ENCODE results near the gene MED27.
"Not testable (repeated sequence)": the region's sequence is repeated elsewhere in the genome, so short reads cannot be mapped to it uniquely, and the experiment has no call there.

Gene MED27

GRCh38 chr9:131963072-131964030, 116.3 kb downstream of the MED27 start:
- DNase-seq (ENCODE audit: low spot score) = no peak

- no peak for DNase-seq (ENCODE audit: low spot score)
Observed at GRCh38 chr9:131961496-131961880, 118.2 kb downstream of the MED27 start.

DNA sequence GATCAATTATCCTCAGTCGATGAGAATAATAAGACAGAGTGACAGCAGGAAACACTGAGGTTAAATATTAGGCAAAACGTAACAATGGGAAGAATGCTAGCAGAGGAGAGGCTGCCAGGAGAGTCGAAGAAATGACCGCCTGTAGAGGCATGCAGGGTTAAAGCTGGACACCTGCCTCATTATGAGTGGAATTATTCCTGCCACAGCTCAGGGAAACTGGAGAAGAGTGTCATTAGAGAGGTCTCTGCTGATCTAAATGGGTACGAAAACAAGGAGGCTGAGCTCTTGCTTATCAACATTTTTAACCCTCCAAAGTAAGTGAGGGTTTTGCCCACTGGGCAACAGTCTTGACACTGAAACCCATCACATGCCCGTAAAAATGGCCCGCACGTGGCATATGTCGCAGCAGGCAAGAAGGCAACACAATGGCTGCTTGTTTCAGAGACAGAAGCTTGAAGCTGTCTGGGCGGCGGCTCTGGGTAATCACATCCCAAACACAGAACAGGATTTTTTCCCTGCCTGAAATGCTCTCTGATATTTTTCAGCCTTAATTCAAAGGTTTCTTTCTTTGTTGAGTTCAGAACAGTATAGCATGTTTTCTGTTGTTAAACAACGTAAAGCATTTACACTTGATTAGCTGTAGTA, 118.7 kb downstream of the MED27 start:
- DNase-seq (ENCODE audit: low spot score) = no peak

GRCh38 chr9:131960311-131960710, 119.4 kb downstream of the MED27 start:
- no peak for DNase-seq (ENCODE audit: low spot score)

DNA sequence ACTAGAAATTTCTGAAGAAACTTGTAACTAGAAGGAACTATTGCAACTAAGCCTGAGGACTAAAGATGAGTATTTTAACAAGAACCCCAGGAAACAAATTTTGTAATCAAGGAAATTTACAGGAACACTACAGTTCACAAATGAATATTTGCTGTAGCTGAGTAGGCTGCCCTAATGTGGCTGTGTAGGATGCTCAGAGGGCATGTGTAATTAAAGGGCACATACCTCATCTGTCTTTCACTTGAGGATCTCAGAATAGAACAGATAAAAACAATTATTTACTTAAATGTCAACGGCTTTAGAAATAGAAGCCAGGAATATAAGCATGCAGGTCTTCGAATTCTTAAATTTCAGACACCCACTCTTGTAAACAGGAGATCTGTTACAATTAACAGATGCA, 119.8 kb downstream of the MED27 start:
- DNase-seq (ENCODE audit: low spot score) = no peak

GRCh38 chr9:131959056-131959455, 120.6 kb downstream of the MED27 start:
- no peak for DNase-seq (ENCODE audit: low spot score)

DNA sequence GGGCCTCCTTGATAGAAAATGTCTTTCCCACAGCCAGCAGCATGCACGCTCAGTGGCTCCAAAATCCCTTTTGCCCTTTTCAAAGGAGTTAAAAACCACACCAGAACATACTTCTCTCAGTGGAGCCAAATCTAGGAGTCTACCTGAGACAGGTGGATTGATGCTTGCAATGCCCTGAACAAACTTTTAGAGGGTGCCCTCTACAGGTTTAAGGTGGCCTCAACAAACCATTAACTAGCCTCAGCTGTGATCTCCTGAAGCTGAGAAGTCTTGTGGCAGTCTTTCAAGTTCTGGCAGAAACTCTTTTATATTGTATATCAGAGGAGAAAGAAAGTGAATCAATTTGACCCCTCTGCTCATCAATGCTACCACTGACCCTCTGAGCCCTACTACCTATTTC, 125.4 kb downstream of the MED27 start:
- no peak for DNase-seq (ENCODE audit: low spot score)

DNA sequence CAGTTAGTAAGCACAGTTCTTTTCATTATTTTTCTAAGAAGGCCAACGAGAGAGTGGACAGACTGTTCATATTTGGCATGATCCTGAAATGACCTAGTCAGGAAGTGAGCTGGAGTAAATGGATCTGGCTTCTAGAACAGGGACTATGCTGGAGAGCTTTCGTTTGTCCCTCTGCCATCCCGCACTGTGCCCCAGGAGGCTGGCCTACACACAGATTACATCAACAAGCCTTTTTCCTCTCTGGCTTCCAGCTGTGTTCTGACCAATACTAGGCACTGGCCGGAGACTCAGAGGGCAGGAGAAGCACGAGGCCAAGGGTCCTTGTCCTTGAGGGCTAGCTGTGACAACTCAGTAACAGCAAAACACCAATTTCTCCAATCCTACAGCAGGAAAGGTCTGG, 127.8 kb downstream of the MED27 start:
- DNase-seq (ENCODE audit: low spot score) = no peak

GRCh38 chr9:131951155-131951554, 128.5 kb downstream of the MED27 start:
- DNase-seq (ENCODE audit: low spot score) = no peak

DNA sequence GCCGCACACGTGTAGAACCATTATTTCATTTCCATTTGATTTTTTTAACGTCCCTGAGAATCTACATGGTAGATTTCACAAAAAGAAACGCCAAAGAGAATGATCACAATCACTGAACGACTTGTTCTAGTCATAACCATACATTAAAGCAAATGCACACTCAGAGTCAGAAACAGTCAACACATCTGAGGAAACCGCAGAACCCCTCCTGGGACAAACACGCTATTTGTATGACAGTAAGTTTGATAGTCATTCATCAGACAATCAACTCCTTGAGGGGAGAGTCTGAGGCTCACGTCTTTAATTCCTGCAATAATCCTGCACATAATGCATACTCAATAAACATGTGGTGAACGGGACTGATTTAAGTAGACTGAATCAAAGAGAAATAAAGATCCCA, 129.2 kb downstream of the MED27 start:
- no peak for DNase-seq (ENCODE audit: low spot score)

GRCh38 chr9:131946180-131946579, 133.5 kb downstream of the MED27 start:
- no peak for DNase-seq (ENCODE audit: low spot score)

GRCh38 chr9:131943351-131943841, 136.3 kb downstream of the MED27 start:
- no peak for DNase-seq (ENCODE audit: low spot score)

GRCh38 chr9:131942146-131942720, 137.4 kb downstream of the MED27 start:
- no peak for DNase-seq (ENCODE audit: low spot score)

GRCh38 chr9:131937451-131937850, 142.2 kb downstream of the MED27 start:
- DNase-seq (ENCODE audit: low spot score) = no peak

- no peak for DNase-seq (ENCODE audit: low spot score)
Observed at GRCh38 chr9:131936929-131937328, 142.7 kb downstream of the MED27 start.

DNA sequence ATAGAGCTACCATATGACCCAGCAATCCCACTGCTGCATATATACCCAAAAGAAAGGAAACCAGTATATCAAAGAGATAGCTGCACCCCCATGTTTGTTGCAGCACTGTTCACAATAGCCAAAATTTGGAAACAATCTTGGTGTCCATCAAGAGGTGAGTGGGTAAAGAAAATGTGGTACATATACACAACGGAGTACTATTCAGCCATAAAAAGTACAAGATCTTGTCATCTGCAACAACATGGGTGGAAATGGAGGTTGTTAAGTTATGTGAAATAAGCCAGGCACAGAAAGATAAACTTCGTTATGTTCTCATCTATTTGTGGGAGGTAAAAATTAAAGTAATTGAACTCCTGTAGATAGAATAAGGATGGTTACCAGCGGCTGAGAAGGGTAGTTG, 145.0 kb downstream of the MED27 start:
- DNase-seq (ENCODE audit: low spot score) = no peak

- DNase-seq (ENCODE audit: low spot score) = no peak
Observed at GRCh38 chr9:131927091-131927490, 152.6 kb downstream of the MED27 start.

- DNase-seq (ENCODE audit: low spot score) = no peak
Observed at GRCh38 chr9:131926360-131926922, 153.2 kb downstream of the MED27 start.

- DNase-seq (ENCODE audit: low spot score) = no peak
Observed at GRCh38 chr9:131925677-131926177, 153.9 kb downstream of the MED27 start.

DNA sequence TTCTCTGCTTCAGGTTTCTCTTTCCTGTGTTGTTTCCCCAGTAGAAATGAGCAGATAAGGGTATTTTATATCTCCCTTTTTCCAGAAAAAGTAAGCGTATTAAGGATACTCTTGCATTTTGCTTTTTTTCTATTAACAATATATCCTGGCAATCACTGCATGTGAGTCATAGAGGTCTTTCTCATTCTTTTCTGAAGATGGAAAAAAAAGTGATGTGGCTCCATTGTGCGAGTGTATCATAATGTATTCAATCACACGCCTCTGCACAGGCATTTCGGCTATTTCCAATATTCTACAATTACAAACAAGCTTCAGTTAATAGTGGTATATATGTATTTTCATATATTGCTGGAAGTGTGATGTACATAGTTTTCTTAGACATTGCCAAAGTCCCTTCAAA, 155.9 kb downstream of the MED27 start:
- DNase-seq (ENCODE audit: low spot score) = no peak

GRCh38 chr9:131923132-131923671, 156.5 kb downstream of the MED27 start:
- DNase-seq (ENCODE audit: low spot score) = no peak

GRCh38 chr9:131921635-131922034, 158.0 kb downstream of the MED27 start:
- DNase-seq (ENCODE audit: low spot score) = not testable (repeated sequence)
